ENCODE measurements around the gene NCAN.

Gene NCAN

GRCh38 chr19:19263886-19264487, 52.2 kb downstream of the NCAN start:
- DNase-seq (ENCODE audit: low read depth), result no peak
- no peak overlapping the region for H3K4me3 ChIP-seq (ENCODE audit: control insufficient read depth, low read depth, low read length)
- TF ChIP-seq CTCF (IDR thresholded peaks at IDR 0.05; ENCODE audit: control insufficient read depth, insufficient read depth, low read depth, low read length, missing control alignments), result no peak

GRCh38 chr19:19267305-19267704, 55.5 kb downstream of the NCAN start:
- no peak for DNase-seq (ENCODE audit: low read depth)
- H3K4me3 ChIP-seq (ENCODE audit: control insufficient read depth, low read depth, low read length), result no peak overlapping the region
- TF ChIP-seq CTCF (IDR thresholded peaks at IDR 0.05; ENCODE audit: control insufficient read depth, insufficient read depth, low read depth, low read length, missing control alignments), result no peak

- no peak for DNase-seq (ENCODE audit: low read depth)
- no peak for TF ChIP-seq CTCF (IDR thresholded peaks at IDR 0.05; ENCODE audit: control insufficient read depth, insufficient read depth, low read depth, low read length, missing control alignments)
- H3K4me3 ChIP-seq (ENCODE audit: control insufficient read depth, low read depth, low read length), result no peak overlapping the region
Measured at GRCh38 chr19:19268453-19269385, 57.0 kb downstream of the NCAN start.

- H3K4me3 ChIP-seq (ENCODE audit: control insufficient read depth, low read depth, low read length), result no peak overlapping the region
- DNase-seq (ENCODE audit: low read depth), result no peak
- TF ChIP-seq CTCF (IDR thresholded peaks at IDR 0.05; ENCODE audit: control insufficient read depth, insufficient read depth, low read depth, low read length, missing control alignments), result no peak
Measured at GRCh38 chr19:19269952-19270694, 58.4 kb downstream of the NCAN start.

GRCh38 chr19:19270749-19271571, 59.2 kb downstream of the NCAN start:
- H3K4me3 ChIP-seq (ENCODE audit: control insufficient read depth, low read depth, low read length), result no peak overlapping the region
- no peak for TF ChIP-seq CTCF (IDR thresholded peaks at IDR 0.05; ENCODE audit: control insufficient read depth, insufficient read depth, low read depth, low read length, missing control alignments)
- DNase-seq (ENCODE audit: low read depth), result no peak
